COR-L47 (cell line): ENCODE measurements around the gene RIMBP2.
"Not testable (repeated sequence)": the region's sequence is repeated elsewhere in the genome, so short reads cannot be mapped to it uniquely, and the experiment has no call there.

ENCODE experiments used
- DNase-seq: peaks from one replicate; lab custom pipeline; 2025; lab: John Stamatoyannopoulos, UW

The RIMBP2 gene

GRCh38 chr12:130715998-130716968 lies at the start of gene RIMBP2:
Gene RIMBP2 (minus strand): TSS chr12:130716299. CDS start chr12:130479013, 237,286 bp downstream.
- DNase-seq: peak; percentile 22

- no peak for DNase-seq
Observed at GRCh38 chr12:130765186-130765659, 49.1 kb upstream of the RIMBP2 start.

- DNase-seq: no peak
Observed at GRCh38 chr12:130764475-130765185, 48.5 kb upstream of the RIMBP2 start.

GRCh38 chr12:130764073-130764472 lies 48.0 kb upstream of the RIMBP2 start:
- no peak for DNase-seq

GRCh38 chr12:130762319-130762675 lies 46.2 kb upstream of the RIMBP2 start:
- no peak for DNase-seq

- peak; percentile 68 for DNase-seq
Observed at GRCh38 chr12:130761537-130762318, 45.6 kb upstream of the RIMBP2 start.

- peak; percentile 86 for DNase-seq
Observed at GRCh38 chr12:130754234-130754901, 38.3 kb upstream of the RIMBP2 start.

GRCh38 chr12:130752692-130753230 lies 36.7 kb upstream of the RIMBP2 start:
- no peak for DNase-seq

GRCh38 chr12:130752037-130752436 lies 35.9 kb upstream of the RIMBP2 start:
- not testable (repeated sequence) for DNase-seq

GRCh38 chr12:130748786-130749185 lies 32.7 kb upstream of the RIMBP2 start:
- no peak for DNase-seq

GRCh38 chr12:130747867-130748740 lies 32.0 kb upstream of the RIMBP2 start:
- DNase-seq: peak; percentile 71

GRCh38 chr12:130746546-130746945 lies 30.4 kb upstream of the RIMBP2 start:
- no peak for DNase-seq

GRCh38 chr12:130745921-130746320 lies 29.8 kb upstream of the RIMBP2 start:
- no peak for DNase-seq

- DNase-seq: no peak
Observed at GRCh38 chr12:130744274-130744673, 28.2 kb upstream of the RIMBP2 start.

- no peak for DNase-seq
Observed at GRCh38 chr12:130743606-130744005, 27.5 kb upstream of the RIMBP2 start.

GRCh38 chr12:130743176-130743575 lies 27.1 kb upstream of the RIMBP2 start:
- no peak for DNase-seq

- DNase-seq: no peak
Observed at GRCh38 chr12:130742716-130743115, 26.6 kb upstream of the RIMBP2 start.

GRCh38 chr12:130742112-130742511 lies 26.0 kb upstream of the RIMBP2 start:
- no peak for DNase-seq

- DNase-seq: no peak
Observed at GRCh38 chr12:130739571-130739970, 23.5 kb upstream of the RIMBP2 start.

GRCh38 chr12:130738403-130738802 lies 22.3 kb upstream of the RIMBP2 start:
- DNase-seq: not testable (repeated sequence)
